Left ventricle myocardium inferior (tissue), 1 donor: ENCODE results near the gene RAMAC. TPM values are rescaled to one million over a fixed set of nuclear protein-coding genes. Genes with fewer than 3 reads are reported as not detected.

Experiments
- DNase-seq: peaks from one replicate; pipeline ENCODE4 v3.0.0-alpha.2; 2020
- H3K27ac ChIP-seq: fragments of 200-600 bp; replicated peaks from 2 replicates; pipeline ENCODE4 v1.8.0; 2021
- H3K27me3 ChIP-seq: fragments of 200-600 bp; 2 replicates; pipeline ENCODE4 v1.8.0; 2021; ENCODE audit warnings: low read depth
- H3K36me3 ChIP-seq: fragments of 200-600 bp; 2 replicates; pipeline ENCODE4 v1.8.0; 2021
- H3K4me1 ChIP-seq: fragments of 200-600 bp; 2 replicates; pipeline ENCODE4 v1.8.0; 2021
- H3K4me3 ChIP-seq: fragments of 200-600 bp; 2 replicates; pipeline ENCODE4 v1.8.0; 2021; ENCODE audit warnings: mild to moderate bottlenecking, moderate library complexity
- H3K9me3 ChIP-seq: fragments of 200-600 bp; replicated peaks from 2 replicates; pipeline ENCODE4 v1.8.0; 2021
- CTCF ChIP-seq: fragments of 200-600 bp; IDR thresholded peaks from 2 replicates; pipeline ENCODE4 v1.8.0; 2021; ENCODE audit warnings: antibody characterized with exemption, mild to moderate bottlenecking, borderline replicate concordance
- intact Hi-C: fragments of 100-400 bp; cut with micrococcal nuclease; formaldehyde crosslinking; loops from one replicate; pipeline ENCODE4 v1.11.0; 2022
- total RNA-seq: library from RNA; stranded (reverse); fragmentation: NEBNext Ultra II Directional; extraction: Animal tissue kit (Norgen Biotek cat#: 25700); gene quantifications from one replicate; pipeline ENCODE4 v1.2.1, GENCODE V29; 2021
- donor health status: DM: no; HTN: yes; CAD: no; lungs with severe emphysema.

RAMAC gene
- total RNA-seq, 1 donor from 2014 or later = 13.9 TPM

DNA sequence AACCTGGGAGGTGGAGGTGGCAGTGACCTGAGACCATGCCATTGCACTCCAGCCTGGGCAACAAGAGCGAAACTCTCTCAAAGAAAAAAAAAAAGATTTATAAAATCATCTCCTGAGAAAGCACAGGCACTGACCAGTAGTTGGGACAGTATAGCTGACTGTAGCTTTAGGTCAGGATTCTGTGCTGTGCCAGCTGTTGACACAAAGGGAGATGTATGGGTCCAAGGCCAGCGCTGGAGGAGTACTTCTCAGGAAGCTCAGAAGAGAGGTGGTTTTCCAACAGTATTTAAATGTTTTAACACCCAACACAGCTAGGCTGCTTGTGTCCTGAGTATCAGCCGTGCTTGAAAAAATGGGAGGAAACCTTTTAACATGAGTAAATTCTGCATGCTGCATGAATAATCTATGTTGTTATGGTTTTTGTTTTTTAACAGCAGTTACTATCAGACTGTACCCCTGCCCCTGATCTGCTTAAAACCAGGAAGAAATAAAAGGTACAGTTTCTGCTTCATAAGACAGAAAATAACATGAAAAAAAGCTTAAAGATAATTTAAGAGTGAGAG lies 6.5 kb downstream of the RAMAC start:
- H3K27me3 ChIP-seq = no peaks in the 10 kb centered on the region
- no peaks in the 10 kb centered on the region for H3K9me3 ChIP-seq
- H3K27ac ChIP-seq = no peak overlapping the region
- peaks cover 34% of the 10 kb centered on the region for H3K36me3 ChIP-seq
- TF ChIP-seq CTCF = no peak
- peaks cover 1% of the 10 kb centered on the region for H3K4me1 ChIP-seq
- intact Hi-C loops = no loop called here
- DNase-seq = no peak
- no peak overlapping the region for H3K4me3 ChIP-seq

GRCh38 chr15:82993144-82993543 lies 7.1 kb downstream of the RAMAC start:
- H3K27ac ChIP-seq = no peak overlapping the region
- no peak for DNase-seq
- H3K4me1 ChIP-seq = no peaks in the 10 kb centered on the region
- H3K4me3 ChIP-seq = no peak overlapping the region
- H3K27me3 ChIP-seq = no peaks in the 10 kb centered on the region
- no peaks in the 10 kb centered on the region for H3K9me3 ChIP-seq
- TF ChIP-seq CTCF = no peak
- H3K36me3 ChIP-seq = peaks cover 28% of the 10 kb centered on the region
- intact Hi-C loops = no loop called here

DNA sequence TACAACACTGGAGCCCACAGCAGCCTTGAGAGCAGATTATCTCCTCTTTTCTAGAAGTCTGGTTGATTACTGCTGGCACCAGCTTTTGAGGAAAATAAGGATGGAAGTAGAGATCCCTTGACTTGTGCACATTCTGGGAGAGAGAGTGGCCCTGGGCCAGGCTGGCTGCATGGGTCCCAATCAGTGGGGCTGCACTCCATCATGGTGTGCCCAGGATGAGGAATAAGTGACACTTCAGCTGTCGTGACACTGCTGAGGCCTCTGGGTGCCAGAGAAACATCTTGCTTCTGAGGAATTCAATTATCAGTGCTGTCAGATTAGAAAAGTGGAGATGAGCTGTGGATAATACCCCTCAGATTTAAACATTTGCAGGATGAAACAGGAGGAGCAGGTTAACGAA lies 9.1 kb downstream of the RAMAC start:
- intact Hi-C loops = no loop called here
- Histone ChIP-seq H3K9me3 (no peaks in the 10 kb centered on the region), H3K27me3 (no peaks in the 10 kb centered on the region), H3K27ac (no peak overlapping the region), H3K36me3 (peaks cover 12% of the 10 kb centered on the region), H3K4me1 (peaks cover 4% of the 10 kb centered on the region), H3K4me3 (no peak overlapping the region)
- no peak for TF ChIP-seq CTCF
- DNase-seq = no peak

DNA sequence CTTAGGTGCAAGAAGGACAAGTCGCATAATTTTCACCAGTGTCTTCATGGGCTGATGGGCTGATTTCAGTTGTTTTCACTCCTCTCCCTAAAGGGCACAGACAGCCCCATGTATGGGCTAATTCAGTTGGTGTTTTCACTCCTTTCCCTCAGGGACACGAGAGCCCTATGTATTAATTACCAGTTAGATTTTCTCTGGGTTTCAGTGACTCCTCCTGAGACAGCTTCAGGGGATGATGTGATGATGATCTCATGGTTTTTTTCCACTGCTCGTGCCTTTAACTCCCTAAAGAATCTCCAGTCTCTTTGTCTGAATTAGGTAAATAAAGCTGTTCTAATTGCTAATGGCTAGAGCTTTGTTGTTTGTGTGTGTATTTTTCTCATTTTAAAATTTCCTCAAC lies 9.9 kb downstream of the RAMAC start:
- Histone ChIP-seq H3K27me3 (no peaks in the 10 kb centered on the region), H3K36me3 (peaks cover 8% of the 10 kb centered on the region), H3K9me3 (no peaks in the 10 kb centered on the region), H3K4me1 (peaks cover 7% of the 10 kb centered on the region), H3K4me3 (no peak overlapping the region), H3K27ac (no peak overlapping the region)
- TF ChIP-seq CTCF = no peak
- DNase-seq = no peak
- intact Hi-C loops = no loop called here

DNA sequence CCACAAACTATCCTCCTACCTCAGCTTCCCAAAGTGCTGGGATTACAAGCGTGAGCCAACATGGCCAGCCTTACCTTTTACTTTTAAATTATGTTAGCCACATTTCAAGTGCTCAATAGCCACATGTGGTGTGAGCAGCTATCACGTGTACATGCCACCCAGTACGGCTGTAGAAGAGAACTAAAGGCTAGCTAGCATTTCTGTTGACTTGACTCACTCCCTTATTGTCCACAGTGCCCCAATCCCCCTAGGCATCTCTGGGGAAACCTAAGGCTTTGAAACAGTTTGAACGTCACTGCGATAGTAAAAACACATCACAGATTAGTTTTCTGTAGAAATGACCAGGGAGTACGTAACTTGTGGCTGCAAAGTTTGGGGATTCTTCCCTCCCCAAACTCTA lies 13.4 kb downstream of the RAMAC start:
- no peak overlapping the region for H3K27ac ChIP-seq
- no peak for TF ChIP-seq CTCF
- intact Hi-C loops = no loop called here

More for the DNA sequence above, 13.4 kb downstream of the RAMAC start:
- H3K4me1 ChIP-seq = peaks cover 7% of the 10 kb centered on the region
- H3K9me3 ChIP-seq = no peaks in the 10 kb centered on the region
- peaks cover 7% of the 10 kb centered on the region for H3K36me3 ChIP-seq
- DNase-seq = no peak
- H3K4me3 ChIP-seq = no peak overlapping the region
- H3K27me3 ChIP-seq = no peaks in the 10 kb centered on the region
